Measurements from ENCODE around the gene MYZAP.

DNA sequence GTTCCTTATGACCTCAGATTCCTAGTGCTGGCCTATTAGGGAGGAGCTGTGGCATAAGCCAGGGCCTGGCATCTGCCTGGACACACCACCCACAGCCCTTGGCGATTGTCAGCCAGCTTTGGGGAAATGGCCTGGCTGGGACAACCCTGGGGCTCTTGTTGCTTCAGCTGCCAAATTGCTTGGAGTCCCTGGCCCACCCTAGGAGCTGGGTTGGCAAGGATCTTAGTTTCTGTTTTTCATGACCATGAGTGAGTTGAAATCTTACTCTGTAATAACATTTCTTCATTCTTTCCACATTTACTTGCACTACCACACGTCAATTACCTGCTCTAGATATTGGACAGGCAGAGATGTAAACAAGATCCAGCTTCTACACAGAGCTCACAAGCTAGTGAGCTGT is 1.9 kb upstream of the MYZAP start:
- no peak for TF ChIP-seq POLR2AphosphoS5 (IDR thresholded peaks at IDR 0.05; ENCODE audit: low read depth, low read length)
- no peak for TF ChIP-seq SIN3A (IDR thresholded peaks at IDR 0.05; ENCODE audit: borderline replicate concordance, insufficient read depth, low read length)
- no peak for TF ChIP-seq TAF1 (IDR thresholded peaks at IDR 0.05; ENCODE audit: borderline replicate concordance, insufficient read depth, low read length)
- TF ChIP-seq, protein P1, sequence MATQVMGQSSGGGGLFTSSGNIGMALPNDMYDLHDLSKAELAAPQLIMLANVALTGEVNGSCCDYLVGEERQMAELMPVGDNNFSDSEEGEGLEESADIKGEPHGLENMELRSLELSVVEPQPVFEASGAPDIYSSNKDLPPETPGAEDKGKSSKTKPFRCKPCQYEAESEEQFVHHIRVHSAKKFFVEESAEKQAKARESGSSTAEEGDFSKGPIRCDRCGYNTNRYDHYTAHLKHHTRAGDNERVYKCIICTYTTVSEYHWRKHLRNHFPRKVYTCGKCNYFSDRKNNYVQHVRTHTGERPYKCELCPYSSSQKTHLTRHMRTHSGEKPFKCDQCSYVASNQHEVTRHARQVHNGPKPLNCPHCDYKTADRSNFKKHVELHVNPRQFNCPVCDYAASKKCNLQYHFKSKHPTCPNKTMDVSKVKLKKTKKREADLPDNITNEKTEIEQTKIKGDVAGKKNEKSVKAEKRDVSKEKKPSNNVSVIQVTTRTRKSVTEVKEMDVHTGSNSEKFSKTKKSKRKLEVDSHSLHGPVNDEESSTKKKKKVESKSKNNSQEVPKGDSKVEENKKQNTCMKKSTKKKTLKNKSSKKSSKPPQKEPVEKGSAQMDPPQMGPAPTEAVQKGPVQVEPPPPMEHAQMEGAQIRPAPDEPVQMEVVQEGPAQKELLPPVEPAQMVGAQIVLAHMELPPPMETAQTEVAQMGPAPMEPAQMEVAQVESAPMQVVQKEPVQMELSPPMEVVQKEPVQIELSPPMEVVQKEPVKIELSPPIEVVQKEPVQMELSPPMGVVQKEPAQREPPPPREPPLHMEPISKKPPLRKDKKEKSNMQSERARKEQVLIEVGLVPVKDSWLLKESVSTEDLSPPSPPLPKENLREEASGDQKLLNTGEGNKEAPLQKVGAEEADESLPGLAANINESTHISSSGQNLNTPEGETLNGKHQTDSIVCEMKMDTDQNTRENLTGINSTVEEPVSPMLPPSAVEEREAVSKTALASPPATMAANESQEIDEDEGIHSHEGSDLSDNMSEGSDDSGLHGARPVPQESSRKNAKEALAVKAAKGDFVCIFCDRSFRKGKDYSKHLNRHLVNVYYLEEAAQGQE (IDR thresholded peaks at IDR 0.05; ENCODE audit: insufficient read depth in 1 of 2, low read depth in 2 of 2, low read length in 2 of 2): no peak
